H1 (cell line): ENCODE data around the gene MXRA7. TPM values are rescaled to one million over a fixed set of nuclear protein-coding genes. Genes with fewer than 3 reads are reported as not detected.

Experiments used
- CTCF ChIA-PET: fragments of 300-600 bp; sonication (Branson Sonifier 250); formaldehyde crosslinking; loops from one replicate; lab custom pipeline; 2021; ENCODE audit not compliant: partially characterized antibody; lab: Charles Lee
- POLR2A ChIA-PET: fragments of 300-600 bp; sonication (Branson Sonifier 250); formaldehyde crosslinking; loops from one replicate; lab custom pipeline; 2021; ENCODE audit warnings: inconsistent platforms; ENCODE audit not compliant: partially characterized antibody; lab: Charles Lee
- DNase-seq, 2 experiments: peaks; one replicate each; pipeline versions ENCODE4 v3.0.0 to v3.0.0-alpha.2; 2010 to 2022; ENCODE audit warnings: low spot score in 2 of 2, low read depth in 1 of 2, mixed read lengths in 1 of 2
- FAIRE-seq: peaks from 2 replicates; lab custom pipeline; 2011; peaks lifted over from hg19 to GRCh38; lab: Jason Lieb, UNC
- H2AFZ ChIP-seq: 2 replicates; pipeline ENCODE4 v1.8.1; 2012; ENCODE audit warnings: low read length, inconsistent platforms
- H2AK5ac ChIP-seq: 2 replicates; pipeline ENCODE4 v1.6.1; 2013; ENCODE audit warnings: low read depth, low read length
- H2BK120ac ChIP-seq: replicated peaks from 2 replicates; pipeline ENCODE3; 2013; ENCODE audit warnings: low read depth, low read length, inconsistent platforms
- H2BK12ac ChIP-seq: 2 replicates; pipeline ENCODE4 v1.6.1; 2013; ENCODE audit warnings: low read depth, low read length
- H2BK15ac ChIP-seq: 2 replicates; pipeline ENCODE4 v1.6.1; 2013; ENCODE audit warnings: low read length
- H2BK20ac ChIP-seq: 2 replicates; pipeline ENCODE4 v1.6.1; 2013; ENCODE audit warnings: low read length
- H2BK5ac ChIP-seq: 2 replicates; pipeline ENCODE4 v1.6.1; 2013; ENCODE audit warnings: low read depth, low read length
- H3K14ac ChIP-seq: 2 replicates; pipeline ENCODE4 v1.6.1; 2013; ENCODE audit warnings: inconsistent platforms; ENCODE audit not compliant: insufficient read length
- H3K18ac ChIP-seq: 2 replicates; pipeline ENCODE4 v1.6.1; 2013; ENCODE audit warnings: low read length; ENCODE audit errors: extremely low read depth
- H3K23ac ChIP-seq: 2 replicates; pipeline ENCODE4 v1.6.1; 2013; ENCODE audit warnings: inconsistent platforms; ENCODE audit not compliant: insufficient read length
- H3K23me2 ChIP-seq: 2 replicates; pipeline ENCODE4 v1.6.1; 2013; ENCODE audit warnings: low read depth, low read length
- H3K27ac ChIP-seq: 2 replicates; pipeline ENCODE4 v1.6.1; 2011; ENCODE audit warnings: low read depth, low read length, inconsistent platforms
- H3K27me3 ChIP-seq, 4 experiments: replicated peaks in 1 of 4; 1 replicate in 1 of 4; 2 replicates in 3 of 4; pipeline versions ENCODE4 v1.6.1 to v1.8.1; 2011 to 2013; ENCODE audit warnings: low read length in 3 of 4, mild to moderate bottlenecking in 3 of 4, inconsistent platforms in 2 of 4, mixed read lengths in 2 of 4, moderate library complexity in 1 of 4; ENCODE audit not compliant: control insufficient read depth in 3 of 4, insufficient read depth in 3 of 4; ENCODE audit errors: extremely low read depth in 1 of 4
- H3K36me3 ChIP-seq, 4 experiments: 2 replicates each; pipeline versions ENCODE4 v1.6.1 to v1.8.1; 2011 to 2013; ENCODE audit warnings: mild to moderate bottlenecking in 4 of 4, low read length in 3 of 4, moderate library complexity in 2 of 4, control low read depth in 1 of 4, inconsistent platforms in 1 of 4; ENCODE audit not compliant: insufficient read depth in 4 of 4, control insufficient read depth in 2 of 4
- H3K4ac ChIP-seq: replicated peaks from 2 replicates; pipeline ENCODE3; 2013; ENCODE audit warnings: low read length, low read depth, mixed read lengths, inconsistent platforms; ENCODE audit not compliant: insufficient read length
- H3K4me1 ChIP-seq, 4 experiments: replicated peaks in 1 of 4; 1 replicate in 1 of 4; 2 replicates in 3 of 4; pipeline versions ENCODE4 v1.6.1 to v1.8.1; 2011 to 2013; ENCODE audit warnings: low read length in 3 of 4, inconsistent platforms in 2 of 4, mixed read lengths in 1 of 4; ENCODE audit not compliant: insufficient read depth in 4 of 4, control insufficient read depth in 3 of 4
- H3K4me2 ChIP-seq, 2 experiments: 2 replicates each; pipeline versions ENCODE4 v1.6.1 to v1.8.1; 2011 to 2013; ENCODE audit warnings: low read depth in 2 of 2, low read length in 2 of 2, control low read depth in 1 of 2, inconsistent platforms in 1 of 2, mild to moderate bottlenecking in 1 of 2; ENCODE audit not compliant: insufficient read depth in 1 of 2
- H3K4me3 ChIP-seq, 4 experiments: fragments of 200-600, 300-600 bp in 1 of 4; sonication (generic), shearing (Covaris generic), sonication (Bioruptor Twin) in 1 of 4; 2 replicates each; pipeline versions ENCODE4 v1.5.1 to v1.8.1; 2011 to 2016; ENCODE audit warnings: low read length in 4 of 4, low read depth in 3 of 4, control low read depth in 2 of 4, inconsistent platforms in 2 of 4, mild to moderate bottlenecking in 2 of 4, mixed read lengths in 1 of 4, moderate library complexity in 1 of 4; ENCODE audit not compliant: insufficient read depth in 2 of 4; ENCODE audit errors: extremely low read depth in 1 of 4
- H3K56ac ChIP-seq: replicated peaks from 2 replicates; pipeline ENCODE3; 2013; ENCODE audit warnings: low read depth, mild to moderate bottlenecking, mixed read lengths, low read length, inconsistent platforms; ENCODE audit not compliant: insufficient read length
- H3K79me1 ChIP-seq: 2 replicates; pipeline ENCODE4 v1.6.1; 2013; ENCODE audit warnings: low read depth, low read length, control low read depth
- H3K79me2 ChIP-seq, 2 experiments: 2 replicates each; pipeline versions ENCODE4 v1.6.1 to v1.8.1; 2012 to 2013; ENCODE audit warnings: low read length in 2 of 2, mild to moderate bottlenecking in 2 of 2, inconsistent platforms in 1 of 2; ENCODE audit not compliant: insufficient read depth in 2 of 2, control insufficient read depth in 1 of 2
- H3K9ac ChIP-seq, 4 experiments: replicated peaks in 1 of 4; 1 replicate in 1 of 4; 2 replicates in 3 of 4; pipeline versions ENCODE4 v1.6.1 to v1.8.1; 2011 to 2013; ENCODE audit warnings: low read depth in 3 of 4, low read length in 3 of 4, control low read depth in 2 of 4, mild to moderate bottlenecking in 2 of 4, moderate library complexity in 2 of 4, inconsistent platforms in 1 of 4; ENCODE audit errors: extremely low read depth in 1 of 4
- H3K9me3 ChIP-seq, 2 experiments: 2 replicates each; pipeline versions ENCODE4 v1.6.1 to v1.8.1; 2012 to 2013; ENCODE audit warnings: mild to moderate bottlenecking in 2 of 2, moderate library complexity in 2 of 2, control low read depth in 1 of 2, inconsistent platforms in 1 of 2, low read depth in 1 of 2, low read length in 1 of 2, mixed read lengths in 1 of 2; ENCODE audit not compliant: insufficient read depth in 2 of 2
- H4K20me1 ChIP-seq, 2 experiments: replicated peaks in 1 of 2; 2 replicates each; pipeline versions ENCODE3 to v1.8.1; 2011 to 2013; ENCODE audit warnings: inconsistent platforms in 2 of 2, low read length in 2 of 2, mild to moderate bottlenecking in 1 of 2; ENCODE audit not compliant: insufficient read depth in 2 of 2, control insufficient read depth in 1 of 2
- H4K5ac ChIP-seq: 2 replicates; pipeline ENCODE4 v1.6.1; 2013; ENCODE audit warnings: low read length, low read depth, mixed read lengths, inconsistent platforms; ENCODE audit not compliant: insufficient read length
- H4K8ac ChIP-seq: 2 replicates; pipeline ENCODE4 v1.8.0; 2013; ENCODE audit warnings: mild to moderate bottlenecking, moderate library complexity, low read length, inconsistent platforms; ENCODE audit not compliant: insufficient read depth; ENCODE audit errors: extremely low read depth
- H4K91ac ChIP-seq: replicated peaks from 2 replicates; pipeline ENCODE3; 2013; ENCODE audit warnings: low read length, mixed read lengths, inconsistent platforms; ENCODE audit not compliant: insufficient read length
- EP300 ChIP-seq, 2 experiments: IDR thresholded peaks; 1 replicate in 1 of 2; 2 replicates in 1 of 2; pipeline ENCODE4 v1.6.1; 2011 to 2012; ENCODE audit warnings: low read depth in 2 of 2, low read length in 2 of 2, mild to moderate bottlenecking in 2 of 2, borderline replicate concordance in 1 of 2, inconsistent platforms in 1 of 2, moderate library complexity in 1 of 2
- PHF8 ChIP-seq: fragments of 200-600 bp; sonication (generic); conservative IDR thresholded peaks from 2 replicates; pipeline ENCODE4 v1.7.1; 2012; ENCODE audit warnings: low read depth, mild to moderate bottlenecking, inconsistent platforms, low read length, moderate library complexity
- POU5F1 ChIP-seq: IDR thresholded peaks from 2 replicates; pipeline ENCODE4 v1.6.1; 2011; ENCODE audit warnings: low read depth, mild to moderate bottlenecking, low read length, moderate library complexity
- SIRT6 ChIP-seq: IDR thresholded peaks from one replicate; pipeline ENCODE4 v1.7.1; 2012; ENCODE audit warnings: low read length, inconsistent platforms
- SIX5 ChIP-seq: IDR thresholded peaks from 2 replicates; pipeline ENCODE4 v1.6.1; 2011; ENCODE audit warnings: mild to moderate bottlenecking, low read depth, low read length
- SP4 ChIP-seq: IDR thresholded peaks from 2 replicates; pipeline ENCODE4 v1.6.1; 2012; ENCODE audit warnings: low read length, inconsistent platforms
- TAF1 ChIP-seq: IDR thresholded peaks from 2 replicates; pipeline ENCODE4 v1.6.1; 2011; ENCODE audit warnings: mild to moderate bottlenecking, low read depth, low read length
- WGBS, 2 experiments: shearing (Covaris generic) in 1 of 2; methylation state at CpG; one replicate each; pipeline versions ENCODE4 v1.1.6 to v1.1.7; 2013 to 2015; ENCODE audit warnings: low lambda C conversion rate in 2 of 2, mixed read lengths in 2 of 2, inconsistent platforms in 1 of 2, low coverage in 1 of 2, missing lambda C conversion rate in 1 of 2; ENCODE audit not compliant: insufficient replicate concordance in 2 of 2, insufficient coverage in 1 of 2, insufficient read length in 1 of 2; ENCODE audit errors: extremely low coverage in 1 of 2, missing lambda C conversion rate in 1 of 2; 5-methylcytosine and 5-hydroxymethylcytosine counted together
- polyA plus RNA-seq, 7 experiments: library from polyadenylated mRNA; depleted of rRNA in 3 of 7; stranded (reverse) in 5 of 7; unstranded in 2 of 7; fragments of >200 nt in 5 of 7; fragments of 200-250 nt in 2 of 7; gene quantifications; 1 replicate in 5 of 7; 2 replicates in 1 of 7; 4 replicates in 1 of 7; pipeline versions ENCODE4 v1.2.1 to v1.2.3, GENCODE V29; 2011 to 2013; ENCODE audit warnings: missing spikeins in 2 of 7, mixed read lengths in 2 of 7
- total RNA-seq: library from RNA; stranded (reverse); fragmentation: NEBNext Ultra II Directional; extraction: Animal tissue kit (Norgen Biotek cat#: 25700); gene quantifications from 2 replicates; pipeline ENCODE4 v1.2.1, GENCODE V29; 2021

MXRA7 gene
- total and polyA plus RNA-seq, 2 of the 8 experiments (the other 6 are each of a cell fraction or from before 2014, with no cell fraction given), result 17.8 to 26.6 TPM

DNA sequence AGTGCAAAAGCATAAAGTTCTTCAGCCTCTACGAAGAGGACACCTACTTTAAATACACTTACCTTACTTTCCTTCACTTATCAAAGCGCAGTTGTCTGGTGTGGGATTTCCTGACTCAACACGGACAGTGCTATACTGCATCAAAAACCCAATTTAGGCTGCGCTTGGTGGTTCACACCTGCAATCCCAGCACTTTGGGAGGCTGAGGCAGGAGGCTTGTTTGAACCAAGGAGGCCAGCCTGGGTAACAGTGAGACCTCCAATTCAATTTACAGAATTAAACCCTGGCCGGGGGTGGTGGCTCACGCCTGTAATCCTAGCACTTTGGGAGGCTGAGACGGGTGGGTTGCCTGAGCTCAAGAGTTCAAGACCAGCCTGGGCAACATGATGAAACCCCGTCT, 11.5 kb upstream of the MXRA7 start:
- H3K27me3 ChIP-seq, result no peaks in the 10 kb centered on the region
- H4K20me1 ChIP-seq, result peaks cover 0 to 7% of the 10 kb centered on the region in 2 experiments
- H3K18ac ChIP-seq, result no peak overlapping the region
- H3K36me3 ChIP-seq, result peaks cover 11 to 56% (median 35%) of the 10 kb centered on the region in 4 experiments
- no peak overlapping the region for H3K27ac ChIP-seq
- CTCF ChIA-PET, result interaction anchor here (0.6 to 1.7 kb wide), 3 partner anchors 9 to 263 kb away, joined by 3 to 5 read pairs (median 4); no protein-coding TSS in a partner anchor
- DNase-seq, result no peak
- H4K91ac ChIP-seq, result no peak overlapping the region
- H2AFZ ChIP-seq, result no peak overlapping the region
- no peak overlapping the region for H3K14ac ChIP-seq
- H3K79me1 ChIP-seq, result no peaks in the 10 kb centered on the region
- no peak overlapping the region for H3K4me2 ChIP-seq
- H3K4ac ChIP-seq, result no peak overlapping the region
- H4K8ac ChIP-seq, result no peak overlapping the region
- H2BK12ac ChIP-seq, result no peak overlapping the region
- H3K9ac ChIP-seq, result no peak overlapping the region
- no peak overlapping the region for H2BK120ac ChIP-seq
- FAIRE-seq, result no peak
- H3K23ac ChIP-seq, result no peak overlapping the region
- peaks cover 8% of the 10 kb centered on the region for H3K23me2 ChIP-seq
- H2AK5ac ChIP-seq, result no peak overlapping the region
- peaks cover 0 to 13% of the 10 kb centered on the region in 2 experiments; a peak in 2 of 4 replicates for H3K79me2 ChIP-seq
- no peak overlapping the region for H2BK15ac ChIP-seq
- no peak overlapping the region for H4K5ac ChIP-seq
- H2BK5ac ChIP-seq, result no peak overlapping the region
- H3K4me3 ChIP-seq, result no peak overlapping the region
- H3K56ac ChIP-seq, result no peak overlapping the region
- POLR2A ChIA-PET, result interaction anchor here (8.4 kb wide), 1 partner anchor 14 kb away, joined by 181 read pairs; the partner anchor contains the start of genes MFSD11 and SRSF2
- H3K9me3 ChIP-seq, result no peaks in the 10 kb centered on the region
- H2BK20ac ChIP-seq, result no peak overlapping the region
- 93% methylated on average over 8 of the region's 8 CpGs; no CpG with 5 or more reads in 1 of the 2 experiments for WGBS, 2 experiments
- peaks cover 0 to 4% (median 1%) of the 10 kb centered on the region in 4 experiments; a peak in 4 of 7 replicates for H3K4me1 ChIP-seq
- TF ChIP-seq SP4, result no peak
- TF ChIP-seq POU5F1, result no peak
- TF ChIP-seq SIX5, result no peak
- no peak for TF ChIP-seq TAF1
- no peak for TF ChIP-seq EP300 (IDR thresholded peaks at IDR 0.05; ENCODE audit: borderline replicate concordance in 1 of 2, low read depth in 2 of 2, low read length in 2 of 2)
- no peak for TF ChIP-seq SIRT6
- no peak for TF ChIP-seq PHF8
